GM23338 (cell line): ENCODE results near the gene GIMAP6. TPM values are rescaled to one million over a fixed set of nuclear protein-coding genes. Genes with fewer than 3 reads are reported as not detected.

Source experiments
- ATAC-seq: fragments of 200-7000 bp; cut with Tn5 transposase; 3 replicates; pipeline ENCODE4 v1.9.1; 2020
- DNase-seq: peaks from one replicate; pipeline ENCODE4 v3.0.0-alpha.2; 2015; ENCODE audit warnings: low spot score
- H2AFZ ChIP-seq: fragments of 200-600 bp; sonication (generic); 2 replicates; pipeline ENCODE4 v1.8.0; 2016; ENCODE audit warnings: antibody characterized with exemption, mild to moderate bottlenecking, moderate library complexity
- H3F3A ChIP-seq: fragments of 200-600 bp; sonication (generic); replicated peaks from 2 replicates; pipeline ENCODE4 v1.8.0; 2017; ENCODE audit warnings: antibody characterized with exemption, mixed run types, low read depth
- H3K27ac ChIP-seq: fragments of 200-600 bp; sonication (generic); 2 replicates; pipeline ENCODE4 v1.6.1; 2016; ENCODE audit warnings: low read depth
- H3K27me3 ChIP-seq: fragments of 200-600 bp; sonication (generic); 2 replicates; pipeline ENCODE4 v1.8.0; 2016; ENCODE audit warnings: mild to moderate bottlenecking, mixed run types, moderate library complexity; ENCODE audit not compliant: insufficient read depth
- H3K36me3 ChIP-seq: fragments of 200-600 bp; sonication (generic); 2 replicates; pipeline ENCODE4 v1.8.0; 2016; ENCODE audit warnings: mild to moderate bottlenecking; ENCODE audit not compliant: insufficient read depth
- H3K4me1 ChIP-seq: fragments of 200-600 bp; sonication (generic); 2 replicates; pipeline ENCODE4 v1.8.0; 2016; ENCODE audit warnings: mild to moderate bottlenecking, moderate library complexity; ENCODE audit not compliant: insufficient read depth
- H3K4me2 ChIP-seq: fragments of 200-600 bp; sonication (generic); 2 replicates; pipeline ENCODE4 v1.7.1; 2017; ENCODE audit warnings: mixed run types
- H3K4me3 ChIP-seq: fragments of 200-600 bp; sonication (generic); 2 replicates; pipeline ENCODE4 v1.6.1; 2016; ENCODE audit warnings: mixed run types
- H3K79me2 ChIP-seq: fragments of 200-600 bp; sonication (generic); replicated peaks from 2 replicates; pipeline ENCODE4 v1.8.0; 2017; ENCODE audit warnings: mild to moderate bottlenecking; ENCODE audit not compliant: insufficient read depth
- H3K9me2 ChIP-seq: fragments of 200-600 bp; sonication (generic); 2 replicates; pipeline ENCODE4 v1.8.0; 2017; ENCODE audit not compliant: insufficient read depth
- H4K20me1 ChIP-seq: fragments of 200-600 bp; sonication (generic); replicated peaks from 2 replicates; pipeline ENCODE4 v1.8.0; 2017; ENCODE audit warnings: mild to moderate bottlenecking; ENCODE audit not compliant: insufficient read depth
- H3K27ac Mint-ChIP-seq: 2 replicates; pipeline ENCODE4 v1.8.0; 2020; ENCODE audit warnings: inconsistent platforms, mild to moderate bottlenecking, moderate library complexity, mixed read lengths
- H3K27me3 Mint-ChIP-seq: 3 replicates; pipeline ENCODE4 v1.8.0; 2022; ENCODE audit warnings: low read depth, mild to moderate bottlenecking, moderate library complexity, mixed read lengths, inconsistent platforms; ENCODE audit not compliant: insufficient read depth, poor library complexity
- H3K36me3 Mint-ChIP-seq: 3 replicates; pipeline ENCODE4 v1.8.0; 2021; ENCODE audit warnings: low read depth, mild to moderate bottlenecking, inconsistent platforms, moderate library complexity, mixed read lengths
- H3K4me1 Mint-ChIP-seq: 3 replicates; pipeline ENCODE4 v1.8.0; 2020; ENCODE audit warnings: mild to moderate bottlenecking, inconsistent platforms, mixed read lengths
- H3K4me3 Mint-ChIP-seq: 3 replicates; pipeline ENCODE4 v1.8.0; 2021; ENCODE audit warnings: moderate library complexity, mild to moderate bottlenecking, inconsistent platforms, mixed read lengths
- H3K9me3 Mint-ChIP-seq: 3 replicates; pipeline ENCODE4 v1.8.0; 2020; ENCODE audit warnings: moderate library complexity, mild to moderate bottlenecking, inconsistent platforms, mixed read lengths
- CREB1 ChIP-seq: fragments of 250-450 bp; sonication (Bioruptor Pico); IDR thresholded peaks from 2 replicates; pipeline ENCODE4 v1.5.0; 2020; ENCODE audit warnings: low read depth, mild to moderate bottlenecking, moderate library complexity
- CTCF ChIP-seq, 2 experiments: fragments of 200-600 bp in 1 of 2; sonication (generic) in 1 of 2; conservative IDR thresholded peaks; 2 replicates each; pipeline versions ENCODE4 v1.5.1 to v1.6.1; 2016 to 2017; ENCODE audit warnings: antibody characterized with exemption in 2 of 2, low read depth in 2 of 2, mild to moderate bottlenecking in 2 of 2, moderate library complexity in 1 of 2
- ETS1 ChIP-seq: IDR thresholded peaks from 2 replicates; pipeline ENCODE4 v1.6.1; 2016; ENCODE audit warnings: antibody characterized with exemption
- EZH2 ChIP-seq: fragments of 200-600 bp; sonication (generic); IDR thresholded peaks from one replicate; pipeline ENCODE4 v1.8.0; 2017; ENCODE audit warnings: antibody characterized with exemption, mild to moderate bottlenecking, low read depth; ENCODE audit not compliant: unreplicated experiment
- EZH2phosphoT487 ChIP-seq: fragments of 200-600 bp; sonication (generic); IDR thresholded peaks from one replicate; pipeline ENCODE4 v1.8.1; 2018; ENCODE audit warnings: antibody characterized with exemption; ENCODE audit not compliant: unreplicated experiment
- JUNB ChIP-seq: IDR thresholded peaks from one replicate; pipeline ENCODE4 v1.6.1; 2016; ENCODE audit warnings: antibody characterized with exemption; ENCODE audit not compliant: unreplicated experiment
- NANOG ChIP-seq: IDR thresholded peaks from 2 replicates; pipeline ENCODE4 v1.6.1; 2016; ENCODE audit warnings: antibody characterized with exemption, borderline replicate concordance
- POLR2AphosphoS5 ChIP-seq: IDR thresholded peaks from 2 replicates; pipeline ENCODE4 v1.6.1; 2016; ENCODE audit warnings: antibody characterized with exemption, low read depth
- REST ChIP-seq: IDR thresholded peaks from one replicate; pipeline ENCODE4 v1.6.1; 2018; ENCODE audit warnings: antibody characterized with exemption; ENCODE audit not compliant: unreplicated experiment
- STAT1 ChIP-seq: IDR thresholded peaks from one replicate; pipeline ENCODE4 v1.6.1; 2016; ENCODE audit warnings: antibody characterized with exemption; ENCODE audit not compliant: unreplicated experiment
- ZNF114 ChIP-seq: fragments of 250-450 bp; sonication (Bioruptor Pico); IDR thresholded peaks from 2 replicates; pipeline ENCODE4 v1.5.0; 2020; ENCODE audit warnings: mild to moderate bottlenecking, moderate library complexity
- ZNF331 ChIP-seq: fragments of 250-450 bp; sonication (Bioruptor Pico); IDR thresholded peaks from 2 replicates; pipeline ENCODE4 v1.5.0; 2020; ENCODE audit warnings: low read depth, mild to moderate bottlenecking, moderate library complexity
- polyA plus RNA-seq: library from polyadenylated mRNA; unstranded; fragments of >200 nt; fragmentation: Nextera tagmentation; extraction: Ambion mirVana; gene quantifications from 2 replicates; pipeline ENCODE4 v1.2.1, GENCODE V29; 2016
- total RNA-seq: library from RNA; depleted of rRNA; stranded (reverse); fragments of >200 nt; shearing (Covaris generic); gene quantifications from 2 replicates; pipeline ENCODE4 v1.2.3, GENCODE V29; 2014
- TF ChIP-seq, protein P1 (sequence below): fragments of 250-450 bp; sonication (Bioruptor Pico); IDR thresholded peaks from 2 replicates; pipeline ENCODE4 v1.5.0; 2020; ENCODE audit warnings: mild to moderate bottlenecking, moderate library complexity

GIMAP6 gene
- total and polyA plus RNA-seq, 2 experiments from 2014 or later, result not detected

DNA sequence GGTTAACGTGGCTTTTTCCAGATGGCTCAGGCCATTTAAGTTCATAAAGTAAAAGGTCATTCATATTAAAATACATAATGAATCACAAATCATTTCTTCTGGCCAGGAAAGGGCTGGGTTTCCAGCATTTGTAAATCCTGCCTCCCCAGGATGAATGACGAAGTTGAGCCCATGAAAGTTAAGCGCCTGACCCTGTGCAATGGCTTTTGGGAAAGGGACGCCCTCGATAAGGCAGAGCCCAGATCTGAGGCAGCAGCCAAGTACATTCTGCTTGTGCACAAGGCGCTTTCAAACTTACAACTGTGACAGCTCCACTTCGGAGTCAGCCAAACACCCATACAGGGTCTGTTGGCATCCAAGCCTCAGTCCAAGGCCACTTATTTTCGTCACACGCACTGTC is 2.8 kb downstream of the GIMAP6 start:
- H3K9me2 ChIP-seq, result 0 out of 2 replicates have a peak, but pooled peaks cover 2% of the 10 kb centered on the region
- Mint-ChIP-seq H3K27me3 (peaks cover 6% of the 10 kb centered on the region), H3K9me3 (peaks cover 4% of the 10 kb centered on the region; the same call in 1 of the 3 replicates), H3K27ac (no peak overlapping the region), H3K4me1 (peaks cover 4% of the 10 kb centered on the region; the same call in 1 of the 3 replicates), H3K36me3 (no peaks in the 10 kb centered on the region), H3K4me3 (no peak overlapping the region)
- H3K4me2 ChIP-seq, result no peak overlapping the region
- no peaks in the 10 kb centered on the region for H3F3A ChIP-seq
- H2AFZ ChIP-seq, result no peak overlapping the region
- H3K79me2 ChIP-seq, result no peaks in the 10 kb centered on the region
- DNase-seq (no peak), ATAC-seq (no peak)
- no peaks in the 10 kb centered on the region for H3K36me3 ChIP-seq
- H4K20me1 ChIP-seq, result no peaks in the 10 kb centered on the region
- H3K27ac ChIP-seq, result no peak overlapping the region
- H3K27me3 ChIP-seq, result no peaks in the 10 kb centered on the region
- no peak for TF ChIP-seq EZH2phosphoT487
- no peak for TF ChIP-seq EZH2
- no peak for TF ChIP-seq ETS1
- TF ChIP-seq ZNF331 (CRISPR knock-in tag), result no peak
- no peak for TF ChIP-seq CREB1 (CRISPR knock-in tag)
- no peak for TF ChIP-seq POLR2AphosphoS5
- TF ChIP-seq REST, result no peak
- TF ChIP-seq STAT1, result no peak
- TF ChIP-seq, protein P1, sequence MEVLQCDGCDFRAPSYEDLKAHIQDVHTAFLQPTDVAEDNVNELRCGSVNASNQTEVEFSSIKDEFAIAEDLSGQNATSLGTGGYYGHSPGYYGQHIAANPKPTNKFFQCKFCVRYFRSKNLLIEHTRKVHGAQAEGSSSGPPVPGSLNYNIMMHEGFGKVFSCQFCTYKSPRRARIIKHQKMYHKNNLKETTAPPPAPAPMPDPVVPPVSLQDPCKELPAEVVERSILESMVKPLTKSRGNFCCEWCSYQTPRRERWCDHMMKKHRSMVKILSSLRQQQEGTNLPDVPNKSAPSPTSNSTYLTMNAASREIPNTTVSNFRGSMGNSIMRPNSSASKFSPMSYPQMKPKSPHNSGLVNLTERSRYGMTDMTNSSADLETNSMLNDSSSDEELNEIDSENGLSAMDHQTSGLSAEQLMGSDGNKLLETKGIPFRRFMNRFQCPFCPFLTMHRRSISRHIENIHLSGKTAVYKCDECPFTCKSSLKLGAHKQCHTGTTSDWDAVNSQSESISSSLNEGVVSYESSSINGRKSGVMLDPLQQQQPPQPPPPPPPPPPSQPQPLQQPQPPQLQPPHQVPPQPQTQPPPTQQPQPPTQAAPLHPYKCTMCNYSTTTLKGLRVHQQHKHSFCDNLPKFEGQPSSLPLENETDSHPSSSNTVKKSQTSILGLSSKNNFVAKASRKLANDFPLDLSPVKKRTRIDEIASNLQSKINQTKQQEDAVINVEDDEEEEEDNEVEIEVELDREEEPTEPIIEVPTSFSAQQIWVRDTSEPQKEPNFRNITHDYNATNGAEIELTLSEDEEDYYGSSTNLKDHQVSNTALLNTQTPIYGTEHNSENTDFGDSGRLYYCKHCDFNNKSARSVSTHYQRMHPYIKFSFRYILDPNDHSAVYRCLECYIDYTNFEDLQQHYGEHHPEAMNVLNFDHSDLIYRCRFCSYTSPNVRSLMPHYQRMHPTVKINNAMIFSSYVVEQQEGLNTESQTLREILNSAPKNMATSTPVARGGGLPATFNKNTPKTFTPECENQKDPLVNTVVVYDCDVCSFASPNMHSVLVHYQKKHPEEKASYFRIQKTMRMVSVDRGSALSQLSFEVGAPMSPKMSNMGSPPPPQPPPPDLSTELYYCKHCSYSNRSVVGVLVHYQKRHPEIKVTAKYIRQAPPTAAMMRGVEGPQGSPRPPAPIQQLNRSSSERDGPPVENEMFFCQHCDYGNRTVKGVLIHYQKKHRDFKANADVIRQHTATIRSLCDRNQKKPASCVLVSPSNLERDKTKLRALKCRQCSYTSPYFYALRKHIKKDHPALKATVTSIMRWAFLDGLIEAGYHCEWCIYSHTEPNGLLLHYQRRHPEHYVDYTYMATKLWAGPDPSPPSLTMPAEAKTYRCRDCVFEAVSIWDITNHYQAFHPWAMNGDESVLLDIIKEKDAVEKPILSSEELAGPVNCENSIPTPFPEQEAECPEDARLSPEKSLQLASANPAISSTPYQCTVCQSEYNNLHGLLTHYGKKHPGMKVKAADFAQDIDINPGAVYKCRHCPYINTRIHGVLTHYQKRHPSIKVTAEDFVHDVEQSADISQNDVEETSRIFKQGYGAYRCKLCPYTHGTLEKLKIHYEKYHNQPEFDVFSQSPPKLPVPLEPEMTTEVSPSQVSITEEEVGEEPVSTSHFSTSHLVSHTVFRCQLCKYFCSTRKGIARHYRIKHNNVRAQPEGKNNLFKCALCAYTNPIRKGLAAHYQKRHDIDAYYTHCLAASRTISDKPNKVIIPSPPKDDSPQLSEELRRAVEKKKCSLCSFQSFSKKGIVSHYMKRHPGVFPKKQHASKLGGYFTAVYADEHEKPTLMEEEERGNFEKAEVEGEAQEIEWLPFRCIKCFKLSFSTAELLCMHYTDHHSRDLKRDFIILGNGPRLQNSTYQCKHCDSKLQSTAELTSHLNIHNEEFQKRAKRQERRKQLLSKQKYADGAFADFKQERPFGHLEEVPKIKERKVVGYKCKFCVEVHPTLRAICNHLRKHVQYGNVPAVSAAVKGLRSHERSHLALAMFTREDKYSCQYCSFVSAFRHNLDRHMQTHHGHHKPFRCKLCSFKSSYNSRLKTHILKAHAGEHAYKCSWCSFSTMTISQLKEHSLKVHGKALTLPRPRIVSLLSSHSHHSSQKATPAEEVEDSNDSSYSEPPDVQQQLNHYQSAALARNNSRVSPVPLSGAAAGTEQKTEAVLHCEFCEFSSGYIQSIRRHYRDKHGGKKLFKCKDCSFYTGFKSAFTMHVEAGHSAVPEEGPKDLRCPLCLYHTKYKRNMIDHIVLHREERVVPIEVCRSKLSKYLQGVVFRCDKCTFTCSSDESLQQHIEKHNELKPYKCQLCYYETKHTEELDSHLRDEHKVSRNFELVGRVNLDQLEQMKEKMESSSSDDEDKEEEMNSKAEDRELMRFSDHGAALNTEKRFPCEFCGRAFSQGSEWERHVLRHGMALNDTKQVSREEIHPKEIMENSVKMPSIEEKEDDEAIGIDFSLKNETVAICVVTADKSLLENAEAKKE (CRISPR knock-in tag), result no peak
- TF ChIP-seq ZNF114, result no peak
- no peak for TF ChIP-seq JUNB
- TF ChIP-seq CTCF (conservative IDR thresholded peaks at IDR 0.05; ENCODE audit: low read depth in 2 of 2), result no peak
- TF ChIP-seq NANOG, result no peak
- H3K4me3 ChIP-seq, result no peak overlapping the region
- no peaks in the 10 kb centered on the region; the same call in 1 of the 2 replicates for H3K4me1 ChIP-seq
